HG03457 (cell line): ENCODE data around the gene CFTR.

Experiments used
- ATAC-seq: cut with Tn5 transposase; IDR thresholded peaks from one replicate; pipeline ENCODE4 v1.9.1; 2021; ENCODE audit warnings: moderate number of reproducible peaks; ENCODE audit not compliant: unreplicated experiment

The CFTR gene

DNA sequence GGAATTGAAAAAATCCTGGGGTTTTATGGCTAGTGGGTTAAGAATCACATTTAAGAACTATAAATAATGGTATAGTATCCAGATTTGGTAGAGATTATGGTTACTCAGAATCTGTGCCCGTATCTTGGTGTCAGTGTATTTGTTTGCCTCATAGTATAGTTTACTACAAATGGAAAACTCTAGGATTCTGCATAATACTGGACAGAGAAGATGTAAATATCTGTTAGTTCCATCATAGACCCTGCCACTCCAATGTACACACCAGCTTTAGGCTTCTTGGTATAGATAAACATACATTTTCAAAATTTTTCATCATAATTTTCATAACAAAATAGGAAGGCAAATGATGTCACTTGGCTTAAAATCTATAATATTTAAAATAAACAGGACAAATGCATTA is 108.1 kb downstream of the CFTR start:
- no peak for ATAC-seq

DNA sequence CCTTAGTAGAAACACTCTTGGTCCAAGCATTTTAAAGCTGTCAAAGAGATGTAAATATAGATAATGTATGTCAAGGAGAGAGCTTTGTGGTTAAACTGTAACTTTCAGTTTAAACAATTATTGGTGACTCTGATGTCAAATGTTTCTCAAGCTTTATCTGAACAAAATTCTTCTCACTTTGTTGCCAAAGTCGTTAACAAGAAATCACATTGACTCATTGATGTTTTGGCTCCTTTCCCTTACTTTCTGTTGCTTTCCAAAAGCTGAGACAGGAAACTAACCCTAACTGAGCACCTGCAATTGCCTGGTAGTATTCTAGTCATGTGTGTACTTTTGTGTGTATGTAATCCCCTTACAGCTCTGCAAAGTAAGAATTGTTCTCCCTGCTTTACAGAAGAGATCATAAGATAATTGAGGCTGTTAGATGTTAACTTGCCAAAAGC is 108.5 kb downstream of the CFTR start:
- ATAC-seq = no peak

DNA sequence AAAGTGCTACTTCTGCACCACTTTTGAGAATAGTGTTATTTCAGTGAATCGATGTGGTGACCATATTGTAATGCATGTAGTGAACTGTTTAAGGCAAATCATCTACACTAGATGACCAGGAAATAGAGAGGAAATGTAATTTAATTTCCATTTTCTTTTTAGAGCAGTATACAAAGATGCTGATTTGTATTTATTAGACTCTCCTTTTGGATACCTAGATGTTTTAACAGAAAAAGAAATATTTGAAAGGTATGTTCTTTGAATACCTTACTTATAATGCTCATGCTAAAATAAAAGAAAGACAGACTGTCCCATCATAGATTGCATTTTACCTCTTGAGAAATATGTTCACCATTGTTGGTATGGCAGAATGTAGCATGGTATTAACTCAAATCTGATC is 110.4 kb downstream of the CFTR start:
- no peak for ATAC-seq

DNA sequence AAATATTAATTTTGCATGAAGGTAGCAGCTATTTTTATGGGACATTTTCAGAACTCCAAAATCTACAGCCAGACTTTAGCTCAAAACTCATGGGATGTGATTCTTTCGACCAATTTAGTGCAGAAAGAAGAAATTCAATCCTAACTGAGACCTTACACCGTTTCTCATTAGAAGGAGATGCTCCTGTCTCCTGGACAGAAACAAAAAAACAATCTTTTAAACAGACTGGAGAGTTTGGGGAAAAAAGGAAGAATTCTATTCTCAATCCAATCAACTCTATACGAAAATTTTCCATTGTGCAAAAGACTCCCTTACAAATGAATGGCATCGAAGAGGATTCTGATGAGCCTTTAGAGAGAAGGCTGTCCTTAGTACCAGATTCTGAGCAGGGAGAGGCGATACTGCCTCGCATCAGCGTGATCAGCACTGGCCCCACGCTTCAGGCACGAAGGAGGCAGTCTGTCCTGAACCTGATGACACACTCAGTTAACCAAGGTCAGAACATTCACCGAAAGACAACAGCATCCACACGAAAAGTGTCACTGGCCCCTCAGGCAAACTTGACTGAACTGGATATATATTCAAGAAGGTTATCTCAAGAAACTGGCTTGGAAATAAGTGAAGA is 112.3 kb downstream of the CFTR start:
- ATAC-seq = no peak

DNA sequence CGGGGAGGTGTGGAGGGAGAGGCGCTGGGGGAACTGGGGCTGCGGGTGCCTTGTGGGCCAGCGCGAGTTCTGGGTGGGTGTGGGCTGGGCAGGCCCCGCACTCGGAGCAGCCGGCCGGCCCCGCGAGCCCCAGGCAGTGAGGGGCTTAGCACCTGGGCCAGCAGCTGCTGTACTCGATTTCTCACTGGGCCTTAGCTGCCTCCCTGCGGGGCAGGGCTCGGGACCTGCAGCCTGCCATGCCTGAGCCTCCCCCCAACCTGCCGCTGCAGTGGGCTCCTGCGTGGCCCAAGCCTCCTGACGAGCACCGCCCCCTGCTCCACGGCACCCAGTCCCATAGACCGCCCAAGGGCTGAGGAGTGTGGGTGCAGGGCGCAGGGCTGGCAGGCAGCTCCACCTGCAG is 116.3 kb downstream of the CFTR start:
- ATAC-seq = no peak

DNA sequence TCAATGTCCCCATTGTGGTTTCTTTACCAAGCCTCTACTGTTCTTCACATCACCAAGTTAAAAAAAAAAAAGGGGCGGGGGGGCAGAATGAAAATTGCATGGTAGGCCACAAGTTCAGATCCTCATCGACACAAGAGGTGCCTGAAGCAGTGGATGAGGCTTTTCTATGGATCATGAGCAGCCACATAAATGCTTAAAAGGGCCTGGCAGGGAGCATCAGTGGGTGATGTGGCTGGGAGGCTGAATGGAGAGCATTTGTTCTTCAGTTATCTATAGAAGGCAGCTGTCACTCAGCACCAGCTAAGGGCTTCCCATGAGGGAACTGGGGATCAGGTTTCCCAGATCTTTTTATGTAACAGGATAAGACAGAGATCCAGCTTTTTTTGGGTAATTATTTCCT is 117.9 kb downstream of the CFTR start:
- no peak for ATAC-seq

DNA sequence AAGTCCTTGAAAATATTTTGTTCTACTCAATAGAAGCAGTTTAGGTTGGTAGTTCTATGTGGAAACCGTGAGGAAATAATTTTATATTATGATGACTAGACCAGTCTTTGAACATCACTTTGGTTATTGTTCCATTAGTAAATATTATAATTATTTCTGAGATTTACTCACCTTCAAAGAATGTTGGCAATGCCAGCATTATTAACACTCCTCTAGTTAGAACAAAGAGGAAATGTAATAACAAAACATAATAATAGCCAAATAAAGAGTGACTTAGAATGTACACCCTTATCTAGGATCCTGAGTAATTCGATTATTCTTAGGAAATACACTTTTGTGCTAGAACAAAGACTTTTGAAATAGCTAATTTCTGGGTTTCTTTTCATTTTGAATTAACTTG is 121.1 kb downstream of the CFTR start:
- no peak for ATAC-seq

DNA sequence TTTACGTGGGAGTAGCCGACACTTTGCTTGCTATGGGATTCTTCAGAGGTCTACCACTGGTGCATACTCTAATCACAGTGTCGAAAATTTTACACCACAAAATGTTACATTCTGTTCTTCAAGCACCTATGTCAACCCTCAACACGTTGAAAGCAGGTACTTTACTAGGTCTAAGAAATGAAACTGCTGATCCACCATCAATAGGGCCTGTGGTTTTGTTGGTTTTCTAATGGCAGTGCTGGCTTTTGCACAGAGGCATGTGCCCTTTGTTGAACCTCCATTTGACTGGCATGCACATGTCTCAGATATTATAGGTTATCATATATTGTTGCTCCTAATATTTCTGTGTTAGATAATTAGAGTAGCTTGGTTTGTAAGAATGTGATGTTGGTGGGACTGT is 123.8 kb downstream of the CFTR start:
- no peak for ATAC-seq

DNA sequence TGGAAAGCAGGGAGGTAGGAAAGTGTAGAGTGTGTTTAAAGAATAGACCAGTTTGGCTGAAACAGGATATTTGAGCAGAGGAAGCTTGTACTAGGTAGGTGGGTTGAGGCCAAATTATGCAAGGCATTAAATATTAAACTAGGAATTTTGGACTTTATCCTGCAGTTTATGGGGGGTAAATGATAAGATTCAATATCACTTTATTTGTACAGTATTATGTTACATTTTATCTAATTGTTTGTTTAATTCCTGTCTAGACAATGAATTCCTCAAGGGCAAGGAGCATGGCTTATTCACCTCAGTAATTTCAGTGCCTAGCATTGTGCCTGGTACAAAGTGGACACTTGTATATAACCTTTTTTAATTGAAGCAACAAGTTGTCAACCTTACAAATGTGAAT is 125.9 kb downstream of the CFTR start:
- ATAC-seq = no peak

DNA sequence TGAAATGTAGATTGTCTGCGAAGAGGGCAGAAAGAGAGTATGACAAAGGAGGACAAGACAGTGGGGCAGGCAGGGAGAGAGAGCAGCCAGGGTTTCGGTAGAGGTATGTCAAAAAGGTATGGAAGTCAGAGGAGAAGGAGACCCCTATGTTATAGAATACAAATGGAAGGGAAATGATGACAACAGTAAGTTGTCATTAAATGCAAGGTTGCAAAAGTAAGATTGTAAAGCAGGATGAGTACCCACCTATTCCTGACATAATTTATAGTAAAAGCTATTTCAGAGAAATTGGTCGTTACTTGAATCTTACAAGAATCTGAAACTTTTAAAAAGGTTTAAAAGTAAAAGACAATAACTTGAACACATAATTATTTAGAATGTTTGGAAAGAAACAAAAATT is 126.3 kb downstream of the CFTR start:
- ATAC-seq = no peak

DNA sequence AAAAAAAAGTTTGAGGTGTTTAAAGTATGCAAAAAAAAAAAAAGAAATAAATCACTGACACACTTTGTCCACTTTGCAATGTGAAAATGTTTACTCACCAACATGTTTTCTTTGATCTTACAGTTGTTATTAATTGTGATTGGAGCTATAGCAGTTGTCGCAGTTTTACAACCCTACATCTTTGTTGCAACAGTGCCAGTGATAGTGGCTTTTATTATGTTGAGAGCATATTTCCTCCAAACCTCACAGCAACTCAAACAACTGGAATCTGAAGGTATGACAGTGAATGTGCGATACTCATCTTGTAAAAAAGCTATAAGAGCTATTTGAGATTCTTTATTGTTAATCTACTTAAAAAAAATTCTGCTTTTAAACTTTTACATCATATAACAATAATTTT is 130.6 kb downstream of the CFTR start:
- ATAC-seq = no peak

DNA sequence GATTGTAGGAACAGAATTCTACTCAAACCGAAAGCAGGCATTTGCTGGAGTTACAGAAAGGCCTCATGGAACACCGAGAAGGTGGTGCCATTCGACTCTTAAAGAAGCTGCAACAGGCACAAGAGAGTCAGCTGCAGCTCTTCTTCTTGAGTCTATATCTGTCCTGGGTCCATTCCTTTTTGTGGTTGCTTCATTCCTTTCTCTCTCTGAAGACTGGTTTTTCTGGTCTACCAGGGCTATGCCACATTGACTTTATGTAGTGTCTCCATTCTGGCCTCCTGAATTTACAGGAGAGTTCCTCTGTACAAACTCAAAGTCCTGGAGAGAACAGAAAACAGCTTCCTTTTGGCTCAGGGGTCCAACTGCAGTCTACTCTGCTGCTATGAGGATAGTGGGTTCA is 132.8 kb downstream of the CFTR start:
- ATAC-seq = no peak

DNA sequence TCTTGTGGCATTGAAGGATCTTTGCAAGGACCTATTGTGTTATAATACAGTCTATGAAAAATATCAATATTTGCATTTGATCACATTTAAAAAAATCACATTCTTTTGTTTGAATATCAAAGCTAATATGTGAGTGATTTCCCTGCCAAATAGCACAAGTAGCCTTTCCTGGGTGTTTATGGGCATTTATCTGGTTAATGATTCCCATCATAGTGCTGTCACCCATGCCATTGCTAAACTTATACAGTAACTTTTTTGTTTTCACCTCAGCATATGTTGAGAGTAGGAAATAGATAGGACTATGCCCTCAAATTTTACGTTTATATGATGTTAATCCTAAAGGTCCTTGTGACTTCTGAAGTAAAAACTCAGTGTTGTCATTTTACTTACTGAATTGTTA is 136.9 kb downstream of the CFTR start:
- ATAC-seq = no peak

DNA sequence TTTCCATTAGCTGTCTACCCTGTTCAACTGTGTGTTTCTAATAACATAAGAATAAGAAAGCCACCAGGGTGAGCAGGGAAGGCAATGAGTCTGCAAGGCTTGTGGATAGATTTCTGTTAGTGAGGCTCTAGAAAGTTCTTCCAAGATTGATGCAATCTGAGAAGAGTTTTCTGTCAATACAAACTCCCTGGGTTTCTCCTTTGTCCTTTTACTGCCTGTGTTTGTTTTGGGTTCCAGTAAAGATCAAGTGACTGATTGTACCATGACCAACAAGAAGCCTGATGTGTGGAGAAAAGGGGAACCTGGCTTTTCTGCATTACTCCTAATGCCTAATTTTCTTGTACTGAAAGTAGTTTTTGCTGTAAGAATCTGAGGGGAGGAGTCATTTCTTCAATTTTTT is 139.9 kb downstream of the CFTR start:
- ATAC-seq = no peak

DNA sequence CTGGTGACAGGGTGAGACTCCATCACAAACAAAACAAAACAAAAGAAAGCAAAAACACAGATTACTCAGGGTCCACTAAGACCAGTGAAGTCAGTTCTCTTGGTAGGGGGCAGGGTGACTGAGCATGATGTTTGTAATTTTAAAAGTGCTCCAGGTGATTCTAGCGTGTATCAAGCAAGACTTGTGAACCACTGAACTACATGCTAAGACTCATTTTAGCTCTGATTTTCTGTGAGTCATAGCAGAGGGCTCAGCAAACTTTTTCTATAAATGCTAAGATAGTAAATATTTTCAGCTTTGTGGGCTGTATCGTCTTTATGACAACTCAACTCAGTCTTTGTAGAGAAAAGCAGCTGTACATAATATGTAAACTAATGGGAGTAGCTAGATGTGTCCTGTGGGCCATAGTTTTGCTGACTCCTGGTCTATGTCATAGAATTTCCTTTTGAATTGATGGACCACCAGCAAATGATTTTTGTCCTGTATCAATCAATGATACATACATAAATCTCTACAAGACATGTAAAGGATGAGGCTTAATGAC is 141.3 kb downstream of the CFTR start:
- ATAC-seq = no peak

DNA sequence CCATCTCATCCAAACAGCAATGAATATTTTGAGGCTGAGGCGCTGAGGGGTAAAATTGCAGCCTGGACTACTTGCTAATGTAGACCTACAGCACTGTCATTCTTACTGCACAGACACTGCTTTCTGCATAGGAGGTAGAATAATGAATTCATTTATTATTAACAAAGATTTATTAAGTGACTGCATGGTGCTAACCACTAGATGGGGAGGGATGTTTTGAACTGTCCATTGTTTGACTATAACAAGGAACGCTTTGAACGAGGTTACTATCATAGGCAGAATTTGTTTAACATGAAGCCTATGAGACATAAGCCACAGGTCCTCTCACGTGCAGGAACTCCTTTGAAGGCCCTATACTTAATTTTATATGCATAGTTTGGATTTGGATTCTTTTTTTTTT is 143.8 kb downstream of the CFTR start:
- no peak for ATAC-seq

DNA sequence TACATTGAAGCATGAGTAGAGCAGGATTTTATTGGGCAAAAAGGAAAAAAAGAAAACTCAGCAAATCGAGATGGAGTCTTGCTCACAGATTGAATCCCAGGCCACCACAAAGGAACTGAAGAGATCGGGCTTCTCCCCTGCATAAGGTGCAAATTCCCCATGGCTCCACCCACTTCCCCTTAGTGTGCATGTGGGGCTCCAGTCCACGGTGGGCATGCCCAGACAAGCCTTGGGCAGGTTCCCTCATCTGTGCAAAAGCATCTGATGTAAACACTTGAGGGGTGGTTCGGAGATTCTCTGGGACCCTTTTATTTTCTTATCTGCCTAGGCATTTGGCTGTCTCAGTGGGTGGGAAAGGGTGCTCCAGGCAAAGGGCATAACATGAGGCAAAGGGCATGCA is 150.7 kb downstream of the CFTR start:
- ATAC-seq = no peak

DNA sequence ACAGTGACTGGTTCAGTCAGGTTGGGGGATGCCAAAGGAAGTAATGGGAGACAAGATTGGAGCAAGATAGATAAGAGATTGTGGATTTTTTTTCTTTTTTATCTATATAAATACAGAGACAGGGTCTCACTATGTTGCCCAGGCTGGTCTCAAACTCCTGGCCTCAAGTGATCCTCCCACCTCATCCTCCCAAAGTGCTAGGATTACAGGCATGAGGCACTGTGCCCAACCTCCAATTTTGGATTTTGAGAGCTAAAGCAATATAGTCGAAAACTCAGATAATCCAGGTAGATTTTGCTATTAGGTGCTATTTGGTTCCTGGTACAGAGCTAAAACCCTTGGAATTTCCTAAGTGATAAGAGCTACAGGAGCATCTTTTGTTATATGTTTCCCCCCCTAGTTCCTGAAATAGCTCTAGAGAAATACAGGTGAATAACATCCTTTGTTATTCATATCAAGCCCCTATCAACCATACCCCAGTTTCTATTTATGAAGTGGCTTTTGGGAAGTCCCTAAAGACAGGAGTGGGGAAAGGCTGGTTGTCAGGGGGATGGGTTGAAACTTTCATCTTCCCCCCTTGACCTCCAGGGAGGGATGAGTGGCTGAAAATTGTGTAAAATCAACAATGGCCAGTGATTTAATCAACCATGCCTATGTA is 151.2 kb downstream of the CFTR start:
- ATAC-seq = no peak

DNA sequence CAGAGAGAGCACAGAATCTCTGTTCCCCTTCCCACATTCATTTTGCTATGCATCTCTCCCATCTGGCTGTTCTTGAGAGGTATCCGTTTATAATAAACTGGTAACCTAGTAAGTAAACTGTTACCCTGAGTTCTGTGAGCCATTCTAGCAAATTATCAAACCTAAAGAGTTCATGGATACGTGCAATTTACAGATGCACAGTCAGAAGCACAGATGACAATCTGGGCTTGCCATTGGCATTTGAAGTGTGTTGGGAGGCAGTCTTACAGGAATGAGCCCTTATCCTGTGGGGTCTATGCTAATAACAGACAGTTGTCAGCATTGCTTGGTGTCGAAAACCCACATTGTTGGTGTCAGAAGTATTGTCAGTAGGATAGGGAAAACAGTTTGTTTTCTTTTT is 151.8 kb downstream of the CFTR start:
- no peak for ATAC-seq

DNA sequence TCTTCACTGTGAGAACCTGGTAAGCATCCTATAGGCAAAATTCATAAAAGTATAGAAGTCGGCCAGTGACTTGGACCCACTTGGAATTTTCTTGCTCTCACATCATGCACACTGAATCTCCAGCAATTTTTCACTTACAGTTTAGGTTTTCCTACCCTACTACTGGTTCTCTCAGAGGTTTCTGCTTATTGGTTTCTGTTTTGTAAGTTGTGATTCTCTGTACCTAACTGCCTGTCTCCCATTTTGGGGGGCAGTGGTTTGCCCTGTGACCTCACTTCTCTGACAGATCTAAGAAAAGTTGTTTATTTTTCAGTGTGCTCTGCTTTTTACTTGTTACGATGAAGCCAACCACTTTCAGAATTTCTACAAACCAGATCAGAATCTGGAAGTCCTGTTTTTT is 158.1 kb downstream of the CFTR start:
- ATAC-seq = no peak

DNA sequence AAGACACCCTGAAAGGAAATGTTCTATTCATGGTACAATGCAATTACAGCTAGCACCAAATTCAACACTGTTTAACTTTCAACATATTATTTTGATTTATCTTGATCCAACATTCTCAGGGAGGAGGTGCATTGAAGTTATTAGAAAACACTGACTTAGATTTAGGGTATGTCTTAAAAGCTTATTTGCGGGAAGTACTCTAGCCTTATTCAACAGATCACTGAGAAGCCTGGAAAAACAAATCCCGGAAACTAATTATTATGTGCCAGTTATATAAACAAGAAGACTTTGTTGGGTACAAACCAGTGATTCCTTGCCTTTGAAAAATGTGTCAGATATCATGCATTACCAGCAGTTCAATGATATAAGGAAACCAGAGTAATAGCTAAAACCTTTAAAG is 160.1 kb downstream of the CFTR start:
- ATAC-seq = no peak

DNA sequence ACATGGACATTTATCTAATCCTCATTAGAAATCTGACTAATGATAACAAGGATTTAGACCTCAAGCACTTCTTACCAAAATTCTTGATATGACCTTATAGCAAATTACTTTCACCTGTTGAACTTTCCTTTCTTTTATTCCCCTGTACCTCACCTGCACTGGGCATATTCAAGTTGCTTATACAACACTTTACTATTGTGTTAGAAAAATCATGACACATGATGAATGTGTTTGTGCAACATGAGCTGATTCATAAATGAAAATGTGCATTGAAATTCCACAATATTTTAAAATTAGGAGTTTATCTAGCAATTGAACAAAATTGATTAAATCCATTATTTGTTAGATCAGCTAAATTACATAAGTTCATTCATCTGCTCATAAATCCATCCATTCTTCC is 160.6 kb downstream of the CFTR start:
- ATAC-seq = no peak
